Measurements from ENCODE around the gene IFRD2. TPM values are rescaled to one million over a fixed set of nuclear protein-coding genes. Genes with fewer than 3 reads are reported as not detected.

The IFRD2 gene
- total and polyA plus RNA-seq, 9 of the 15 experiments (the other 6 are each of a cell fraction or from before 2014, with no cell fraction given), result 30.5 to 115 (median 52.8) TPM

DNA sequence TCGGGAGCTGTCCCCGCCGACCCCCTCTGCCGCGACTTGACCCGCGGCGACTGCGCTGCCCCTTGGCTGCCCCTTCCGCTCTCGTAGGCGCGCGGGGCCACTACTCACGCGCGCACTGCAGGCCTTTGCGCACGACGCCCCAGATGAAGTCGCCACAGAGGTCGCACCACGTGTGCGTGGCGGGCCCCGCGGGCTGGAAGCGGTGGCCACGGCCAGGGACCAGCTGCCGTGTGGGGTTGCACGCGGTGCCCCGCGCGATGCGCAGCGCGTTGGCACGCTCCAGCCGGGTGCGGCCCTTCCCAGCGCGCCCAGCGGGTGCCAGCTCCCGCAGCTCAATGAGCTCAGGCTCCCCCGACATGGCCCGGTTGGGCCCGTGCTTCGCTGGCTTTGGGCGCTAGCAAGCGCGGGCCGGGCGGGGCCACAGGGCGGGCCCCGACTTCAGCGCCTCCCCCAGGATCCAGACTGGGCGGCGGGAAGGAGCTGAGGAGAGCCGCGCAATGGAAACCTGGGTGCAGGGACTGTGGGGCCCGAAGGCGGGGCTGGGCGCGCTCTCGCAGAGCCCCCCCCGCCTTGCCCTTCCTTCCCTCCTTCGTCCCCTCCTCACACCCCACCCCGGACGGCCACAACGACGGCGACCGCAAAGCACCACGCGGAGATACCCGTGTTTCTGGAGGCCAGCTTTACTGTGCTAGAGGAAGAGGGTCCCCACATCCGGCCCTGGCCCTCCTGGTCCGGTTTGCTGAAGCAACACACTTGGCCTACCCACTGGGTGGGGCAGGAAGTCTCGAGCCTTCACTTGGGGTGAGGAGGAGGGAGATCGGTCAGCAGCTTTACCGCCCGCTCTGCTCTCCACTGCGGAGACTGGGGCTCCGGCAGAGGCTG lies 48.5 kb upstream of the IFRD2 start, which contains the start of gene RASSF1 (continued):
- no peak for TF ChIP-seq ZSCAN29 (IDR thresholded peaks at IDR 0.05)
- no peak for TF ChIP-seq HDGF (IDR thresholded peaks at IDR 0.05)
- TF ChIP-seq ZNF75A (CRISPR knock-in tag; IDR thresholded peaks at IDR 0.05), result no peak
- TF ChIP-seq MCM7 (IDR thresholded peaks at IDR 0.05), result no peak
- no peak for TF ChIP-seq ZNF134 (CRISPR knock-in tag; conservative IDR thresholded peaks at IDR 0.05)
- no peak for TF ChIP-seq RBM34 (IDR thresholded peaks at IDR 0.05; ENCODE audit: borderline replicate concordance, insufficient read depth, low read length)
- no peak for TF ChIP-seq SNRNP70 (optimal IDR thresholded peaks at IDR 0.05; ENCODE audit: low read depth, low read length)
- no peak for TF ChIP-seq FOXK1 (CRISPR knock-in tag; IDR thresholded peaks at IDR 0.05; ENCODE audit: borderline replicate concordance)
- TF ChIP-seq HCFC1 (IDR thresholded peaks at IDR 0.05; ENCODE audit: low read depth, low read length), result no peak
- TF ChIP-seq, protein P1, sequence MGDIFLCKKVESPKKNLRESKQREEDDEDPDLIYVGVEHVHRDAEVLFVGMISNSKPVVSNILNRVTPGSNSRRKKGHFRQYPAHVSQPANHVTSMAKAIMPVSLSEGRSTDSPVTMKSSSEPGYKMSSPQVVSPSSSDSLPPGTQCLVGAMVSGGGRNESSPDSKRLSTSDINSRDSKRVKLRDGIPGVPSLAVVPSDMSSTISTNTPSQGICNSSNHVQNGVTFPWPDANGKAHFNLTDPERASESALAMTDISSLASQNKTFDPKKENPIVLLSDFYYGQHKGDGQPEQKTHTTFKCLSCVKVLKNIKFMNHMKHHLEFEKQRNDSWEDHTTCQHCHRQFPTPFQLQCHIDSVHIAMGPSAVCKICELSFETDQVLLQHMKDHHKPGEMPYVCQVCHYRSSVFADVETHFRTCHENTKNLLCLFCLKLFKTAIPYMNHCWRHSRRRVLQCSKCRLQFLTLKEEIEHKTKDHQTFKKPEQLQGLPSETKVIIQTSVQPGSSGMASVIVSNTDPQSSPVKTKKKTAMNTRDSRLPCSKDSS (IDR thresholded peaks at IDR 0.05; ENCODE audit: low read depth, partially characterized antibody), result no peak
- 0 out of 2 replicates have a peak, but pooled peaks have one; percentile 59 for TF ChIP-seq ZNF282 (CRISPR knock-in tag; IDR thresholded peaks at IDR 0.05)
- no peak for TF ChIP-seq ZNF589 (CRISPR knock-in tag; IDR thresholded peaks at IDR 0.05; ENCODE audit: low read depth)
- no peak for TF ChIP-seq LARP7 (IDR thresholded peaks at IDR 0.05)
- no peak for TF ChIP-seq PRPF4 (IDR thresholded peaks at IDR 0.05; ENCODE audit: insufficient read depth, low read depth, low read length, poor library complexity, severe bottlenecking)
- TF ChIP-seq MCM5 (IDR thresholded peaks at IDR 0.05; ENCODE audit: low read depth), result no peak
- TF ChIP-seq, protein P2, sequence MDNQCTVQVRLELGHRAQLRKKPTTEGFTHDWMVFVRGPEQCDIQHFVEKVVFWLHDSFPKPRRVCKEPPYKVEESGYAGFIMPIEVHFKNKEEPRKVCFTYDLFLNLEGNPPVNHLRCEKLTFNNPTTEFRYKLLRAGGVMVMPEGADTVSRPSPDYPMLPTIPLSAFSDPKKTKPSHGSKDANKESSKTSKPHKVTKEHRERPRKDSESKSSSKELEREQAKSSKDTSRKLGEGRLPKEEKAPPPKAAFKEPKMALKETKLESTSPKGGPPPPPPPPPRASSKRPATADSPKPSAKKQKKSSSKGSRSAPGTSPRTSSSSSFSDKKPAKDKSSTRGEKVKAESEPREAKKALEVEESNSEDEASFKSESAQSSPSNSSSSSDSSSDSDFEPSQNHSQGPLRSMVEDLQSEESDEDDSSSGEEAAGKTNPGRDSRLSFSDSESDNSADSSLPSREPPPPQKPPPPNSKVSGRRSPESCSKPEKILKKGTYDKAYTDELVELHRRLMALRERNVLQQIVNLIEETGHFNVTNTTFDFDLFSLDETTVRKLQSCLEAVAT (IDR thresholded peaks at IDR 0.05), result peak in 1 of 2 experiments; percentile 88; a peak in 2 of 4 replicates
- no peak for TF ChIP-seq SAFB (IDR thresholded peaks at IDR 0.05; ENCODE audit: borderline replicate concordance, low read depth, low read length)
- no peak for TF ChIP-seq CHD4 (IDR thresholded peaks at IDR 0.05; ENCODE audit: insufficient read depth, insufficient replicate concordance, low read depth, low read length, poor library complexity, severe bottlenecking)
- TF ChIP-seq MYBL2 (IDR thresholded peaks at IDR 0.05; ENCODE audit: low read depth), result no peak
- no peak for TF ChIP-seq MYBL2 (CRISPR knock-in tag; IDR thresholded peaks at IDR 0.05; ENCODE audit: borderline replicate concordance)
- TF ChIP-seq, protein P3, sequence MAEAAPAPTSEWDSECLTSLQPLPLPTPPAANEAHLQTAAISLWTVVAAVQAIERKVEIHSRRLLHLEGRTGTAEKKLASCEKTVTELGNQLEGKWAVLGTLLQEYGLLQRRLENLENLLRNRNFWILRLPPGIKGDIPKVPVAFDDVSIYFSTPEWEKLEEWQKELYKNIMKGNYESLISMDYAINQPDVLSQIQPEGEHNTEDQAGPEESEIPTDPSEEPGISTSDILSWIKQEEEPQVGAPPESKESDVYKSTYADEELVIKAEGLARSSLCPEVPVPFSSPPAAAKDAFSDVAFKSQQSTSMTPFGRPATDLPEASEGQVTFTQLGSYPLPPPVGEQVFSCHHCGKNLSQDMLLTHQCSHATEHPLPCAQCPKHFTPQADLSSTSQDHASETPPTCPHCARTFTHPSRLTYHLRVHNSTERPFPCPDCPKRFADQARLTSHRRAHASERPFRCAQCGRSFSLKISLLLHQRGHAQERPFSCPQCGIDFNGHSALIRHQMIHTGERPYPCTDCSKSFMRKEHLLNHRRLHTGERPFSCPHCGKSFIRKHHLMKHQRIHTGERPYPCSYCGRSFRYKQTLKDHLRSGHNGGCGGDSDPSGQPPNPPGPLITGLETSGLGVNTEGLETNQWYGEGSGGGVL (CRISPR knock-in tag; IDR thresholded peaks at IDR 0.05), result no peak
- TF ChIP-seq BHLHE40 (IDR thresholded peaks at IDR 0.05; ENCODE audit: low read length), result 0 out of 2 replicates have a peak, but pooled peaks have one; percentile 6
- no peak for TF ChIP-seq KLF13 (tag; IDR thresholded peaks at IDR 0.05; ENCODE audit: borderline replicate concordance, low read depth)
